IMR-90 (cell line): ENCODE results near the gene ATXN1. TPM values are rescaled to one million over a fixed set of nuclear protein-coding genes. Genes with fewer than 3 reads are reported as not detected.

Source experiments
- ATAC-seq: fragments of 200-7000 bp; cut with Tn5 transposase; 2 replicates; pipeline ENCODE4 v1.9.1; 2020; ENCODE audit warnings: low read depth, mild to moderate bottlenecking, moderate library complexity
- BruUV-seq: library from RNA; stranded (reverse); fragments of 400-500 nt; replicated peaks from 2 replicates; lab custom pipeline; 2021; lab: Mats Ljungman, UMichigan
- CTCF ChIA-PET: fragments of 300-600 bp; formaldehyde crosslinking; extraction: SDS; loops from one replicate; lab custom pipeline; 2021; ENCODE audit warnings: antibody characterized with exemption; lab: Yijun Ruan, JAX
- POLR2A ChIA-PET: fragments of 300-600 bp; sonication (Branson Sonifier 250); formaldehyde crosslinking; loops from one replicate; lab custom pipeline; 2022; ENCODE audit warnings: antibody characterized with exemption; ENCODE audit not compliant: unreplicated experiment; lab: Charles Lee
- DNase-seq: peaks from one replicate; pipeline ENCODE4 v3.0.0; 2013
- H2AFZ ChIP-seq: replicated peaks from 2 replicates; pipeline ENCODE3; 2013; ENCODE audit warnings: low read length, mild to moderate bottlenecking; ENCODE audit not compliant: poor library complexity
- H2AK5ac ChIP-seq: 2 replicates; pipeline ENCODE4 v1.6.1; 2013; ENCODE audit warnings: low read depth, low read length, inconsistent platforms
- H2AK9ac ChIP-seq: replicated peaks from 2 replicates; pipeline ENCODE3; 2013; ENCODE audit warnings: mild to moderate bottlenecking, low read depth, low read length, moderate library complexity; ENCODE audit not compliant: poor library complexity
- H2BK120ac ChIP-seq: 2 replicates; pipeline ENCODE4 v1.6.1; 2013; ENCODE audit warnings: low read depth, low read length, inconsistent platforms
- H2BK15ac ChIP-seq: 3 replicates; pipeline ENCODE4 v1.6.1; 2013; ENCODE audit warnings: low read depth, low read length, inconsistent platforms
- H2BK20ac ChIP-seq: 2 replicates; pipeline ENCODE4 v1.6.1; 2013; ENCODE audit warnings: low read depth, mild to moderate bottlenecking, inconsistent platforms, low read length, moderate library complexity
- H2BK5ac ChIP-seq: 2 replicates; pipeline ENCODE4 v1.6.1; 2013; ENCODE audit warnings: mild to moderate bottlenecking, low read depth, low read length, inconsistent platforms; ENCODE audit not compliant: poor library complexity, severe bottlenecking
- H3K14ac ChIP-seq: replicated peaks from 2 replicates; pipeline ENCODE4 v1.6.1; 2013; ENCODE audit warnings: low read depth, low read length, inconsistent platforms
- H3K18ac ChIP-seq: 2 replicates; pipeline ENCODE4 v1.6.1; 2013; ENCODE audit warnings: low read depth, low read length, control low read depth
- H3K23ac ChIP-seq: 2 replicates; pipeline ENCODE4 v1.6.1; 2013; ENCODE audit warnings: low read depth, low read length, inconsistent platforms
- H3K27ac ChIP-seq: 2 replicates; pipeline ENCODE4 v1.5.1; 2013; ENCODE audit warnings: mild to moderate bottlenecking, control low read depth, low read length; ENCODE audit not compliant: insufficient read depth
- H3K27me3 ChIP-seq: 2 replicates; pipeline ENCODE4 v1.6.1; 2013; ENCODE audit warnings: low read length; ENCODE audit not compliant: control insufficient read depth, insufficient read depth
- H3K36me3 ChIP-seq: 2 replicates; pipeline ENCODE4 v1.6.1; 2013; ENCODE audit warnings: low read length, mixed read lengths; ENCODE audit not compliant: control insufficient read depth, insufficient read depth
- H3K4ac ChIP-seq: 2 replicates; pipeline ENCODE4 v1.6.1; 2013; ENCODE audit warnings: low read depth, low read length, inconsistent platforms
- H3K4me1 ChIP-seq: 2 replicates; pipeline ENCODE4 v1.6.1; 2013; ENCODE audit warnings: low read length, mixed read lengths; ENCODE audit not compliant: control insufficient read depth, insufficient read depth
- H3K4me2 ChIP-seq: 2 replicates; pipeline ENCODE4 v1.6.1; 2013; ENCODE audit warnings: low read depth, mild to moderate bottlenecking, control low read depth, low read length, moderate library complexity
- H3K4me3 ChIP-seq: 2 replicates; pipeline ENCODE4 v1.5.1; 2013; ENCODE audit warnings: low read depth, mild to moderate bottlenecking, control low read depth, low read length, moderate library complexity; ENCODE audit not compliant: insufficient read depth
- H3K56ac ChIP-seq: 2 replicates; pipeline ENCODE4 v1.6.1; 2013; ENCODE audit warnings: low read length, inconsistent platforms; ENCODE audit not compliant: insufficient read depth; ENCODE audit errors: extremely low read depth
- H3K79me1 ChIP-seq, 2 experiments: 2 replicates each; pipeline ENCODE4 v1.6.1; 2013; ENCODE audit warnings: low read length in 2 of 2, inconsistent platforms in 1 of 2, low read depth in 1 of 2
- H3K9ac ChIP-seq: 2 replicates; pipeline ENCODE4 v1.6.1; 2013; ENCODE audit warnings: low read depth, low read length, control low read depth
- H3K9me1 ChIP-seq: 2 replicates; pipeline ENCODE4 v1.6.1; 2013; ENCODE audit warnings: low read length, inconsistent platforms; ENCODE audit not compliant: insufficient read depth
- H3K9me3 ChIP-seq: 2 replicates; pipeline ENCODE4 v1.6.1; 2013; ENCODE audit warnings: low read length; ENCODE audit not compliant: control insufficient read depth, insufficient read depth
- H4K20me1 ChIP-seq: 2 replicates; pipeline ENCODE4 v1.6.1; 2013; ENCODE audit warnings: low read length, inconsistent platforms; ENCODE audit not compliant: insufficient read depth
- H4K5ac ChIP-seq: 2 replicates; pipeline ENCODE4 v1.6.1; 2013; ENCODE audit warnings: mild to moderate bottlenecking, low read depth, low read length, control low read depth
- H4K8ac ChIP-seq, 2 experiments: 2 replicates each; pipeline ENCODE4 v1.6.1; 2013; ENCODE audit warnings: low read depth in 2 of 2, low read length in 2 of 2, control low read depth in 1 of 2, inconsistent platforms in 1 of 2
- H4K91ac ChIP-seq: 2 replicates; pipeline ENCODE4 v1.6.1; 2013; ENCODE audit warnings: low read depth, low read length, inconsistent platforms; ENCODE audit not compliant: insufficient read depth
- MAFK ChIP-seq: IDR thresholded peaks from 2 replicates; pipeline ENCODE4 v1.6.1; 2012; ENCODE audit warnings: low read depth, low read length, improper control_type of control experiment
- USF2 ChIP-seq: fragments of 150-350 bp; IDR thresholded peaks from 2 replicates; pipeline ENCODE4 v1.6.1; 2017; ENCODE audit warnings: mild to moderate bottlenecking, antibody characterized with exemption, low read length, low read depth
- WGBS, 2 experiments: methylation state at CpG; one replicate each; pipeline versions ENCODE4 v1.1.5 to v1.1.7; 2013; ENCODE audit warnings: missing lambda C conversion rate in 2 of 2; ENCODE audit not compliant: insufficient read length in 1 of 2; ENCODE audit errors: extremely low coverage in 2 of 2; 5-methylcytosine and 5-hydroxymethylcytosine counted together
- dilution Hi-C: fragments of 300-500 bp; cut with HindIII; formaldehyde crosslinking; loops from one replicate; pipeline ENCODE4 v1.14.3; 2018; ENCODE audit warnings: low sequenced_read_pairs; ENCODE audit not compliant: unreplicated experiment
- in situ Hi-C: fragments of 300-500 bp; cut with MboI; formaldehyde crosslinking; loops from 3 replicates; pipeline ENCODE4 v1.14.3; 2019; ENCODE audit warnings: low sequenced_read_pairs, inconsistent platforms, mixed read lengths
- intact Hi-C: fragments of 100-400 bp; cut with micrococcal nuclease; formaldehyde crosslinking; loops from 2 replicates; pipeline ENCODE4 v1.10.0; 2022
- polyA plus RNA-seq, 3 experiments: library from polyadenylated mRNA; depleted of rRNA; stranded (reverse); fragments of >200 nt; gene quantifications; 2 replicates each; pipeline ENCODE4 v1.2.3, GENCODE V29; 2012; ENCODE audit warnings: low replicate concordance in 1 of 3
- total RNA-seq: library from RNA; depleted of rRNA; stranded (reverse); fragments of >200 nt; gene quantifications from 2 replicates; pipeline ENCODE4 v1.2.3, GENCODE V29; 2012

The ATXN1 gene
- total and polyA plus RNA-seq, 2 of the 4 experiments (the other 2 are of a cell fraction), result 7.3 to 11.1 TPM

DNA sequence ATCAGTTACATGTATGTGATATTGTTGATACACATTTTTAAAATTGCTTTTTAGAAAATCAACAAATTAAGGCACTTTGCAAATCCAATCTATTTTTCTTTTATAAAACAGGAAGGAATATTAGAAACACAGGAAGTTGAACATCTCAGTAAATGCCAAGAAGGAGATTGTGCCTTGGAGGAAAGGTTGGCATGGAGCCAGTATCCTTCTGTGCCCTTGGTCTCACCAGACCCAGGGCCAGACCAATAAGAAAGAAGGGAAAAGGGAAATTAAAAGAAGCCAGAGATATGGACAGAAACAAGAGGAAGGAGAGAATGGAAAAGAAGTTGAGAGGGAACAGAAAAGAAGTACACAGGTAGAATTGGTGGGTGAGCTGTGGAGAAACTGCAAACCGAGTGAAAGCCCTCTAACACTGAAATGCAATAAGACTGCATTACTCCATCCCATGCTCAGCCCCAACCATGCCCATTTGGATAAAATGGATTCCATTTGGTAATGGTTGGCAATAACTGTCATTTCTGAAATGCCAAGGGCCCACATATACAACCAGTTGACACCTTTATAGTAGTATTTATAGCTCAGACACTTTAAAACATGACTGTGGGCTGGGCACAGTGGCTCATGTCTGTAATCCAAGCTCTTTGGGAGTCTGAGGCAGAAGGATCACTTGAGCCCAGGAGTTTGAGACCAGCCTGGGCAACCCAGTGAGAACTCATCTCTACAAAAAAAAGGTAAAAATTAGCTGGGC is 389.1 kb downstream of the ATXN1 start:
- Histone ChIP-seq H3K4me1 (no peaks in the 10 kb centered on the region), H3K27me3 (no peaks in the 10 kb centered on the region), H2BK15ac (no peak overlapping the region), H4K8ac (no peak overlapping the region), H2BK20ac (no peak overlapping the region), H3K14ac (no peak overlapping the region), H3K27ac (no peak overlapping the region), H2BK5ac (no peak overlapping the region), H3K4ac (no peak overlapping the region), H4K20me1 (no peaks in the 10 kb centered on the region), H3K56ac (no peak overlapping the region), H4K5ac (no peak overlapping the region), H4K91ac (no peak overlapping the region), H3K9me3 (no peaks in the 10 kb centered on the region), H2BK120ac (no peak overlapping the region), H2AK5ac (no peak overlapping the region), H3K23ac (no peak overlapping the region), H2AFZ (no peak overlapping the region), H2AK9ac (no peak overlapping the region), H3K18ac (no peak overlapping the region), H3K4me2 (no peak overlapping the region), H3K79me1 (peaks cover 4 to 5% of the 10 kb centered on the region in 2 experiments; a peak in 1 of 4 replicates), H3K9ac (no peak overlapping the region), H3K9me1 (peaks cover 6% of the 10 kb centered on the region; the same call in 1 of the 2 replicates), H3K4me3 (no peak overlapping the region), H3K36me3 (peaks cover 5% of the 10 kb centered on the region; the same call in 1 of the 2 replicates)
- intact Hi-C loops (no loop called here), in situ Hi-C loops (no loop called here), dilution Hi-C loops (no loop called here)
- TF ChIP-seq USF2, result no peak
- no peak for TF ChIP-seq MAFK
- WGBS, 2 experiments, result no CpG with 5 or more reads among the region's 1 CpG
- BruUV-seq, result no TSS peak
- no peak for ATAC-seq
- ChIA-PET POLR2A (no interaction called here), CTCF (no interaction called here)
- DNase-seq, result no peak
